Liver (tissue), 9 donors: ENCODE data around the gene SLC1A3. TPM values are rescaled to one million over a fixed set of nuclear protein-coding genes. Genes with fewer than 3 reads are reported as not detected.

Experiments used
- DNase-seq: peaks from one replicate; pipeline ENCODE4 v3.0.0-alpha.2; 2017; ENCODE audit warnings: low spot score
- H3K27ac ChIP-seq, 2 donors: one replicate each; pipeline ENCODE4 v1.7.0; 2013; ENCODE audit warnings: inconsistent platforms in 2 of 2, low read length in 2 of 2, control low read depth in 1 of 2, low read depth in 1 of 2, mild to moderate bottlenecking in 1 of 2
- H3K27me3 ChIP-seq, 4 donors: one replicate each; pipeline versions ENCODE4 v1.6.1 to v1.7.0; 2013; ENCODE audit warnings: low read length in 3 of 4, inconsistent platforms in 1 of 4, mild to moderate bottlenecking in 1 of 4, moderate library complexity in 1 of 4; ENCODE audit not compliant: control insufficient read depth in 4 of 4, insufficient read depth in 4 of 4
- H3K36me3 ChIP-seq, 4 donors: one replicate each; pipeline versions ENCODE4 v1.6.1 to v1.7.0; 2013; ENCODE audit warnings: low read length in 3 of 4, mild to moderate bottlenecking in 3 of 4, low read depth in 1 of 4, moderate library complexity in 1 of 4; ENCODE audit not compliant: control insufficient read depth in 4 of 4, insufficient read depth in 3 of 4
- H3K4me1 ChIP-seq, 4 donors: one replicate each; pipeline versions ENCODE4 v1.6.1 to v1.7.0; 2013; ENCODE audit warnings: low read length in 3 of 4, mild to moderate bottlenecking in 3 of 4, moderate library complexity in 1 of 4; ENCODE audit not compliant: control insufficient read depth in 4 of 4, insufficient read depth in 4 of 4
- H3K4me3 ChIP-seq, 3 donors: one replicate each; pipeline versions ENCODE4 v1.6.1 to v1.7.0; 2013; ENCODE audit warnings: low read length in 3 of 3, control low read depth in 1 of 3, low read depth in 1 of 3, mild to moderate bottlenecking in 1 of 3
- H3K9ac ChIP-seq, 2 donors: one replicate each; pipeline ENCODE4 v1.7.0; 2013; ENCODE audit warnings: low read length in 2 of 2, mild to moderate bottlenecking in 2 of 2, moderate library complexity in 2 of 2, control low read depth in 1 of 2, low read depth in 1 of 2
- H3K9me3 ChIP-seq, 4 donors: one replicate each; pipeline versions ENCODE4 v1.6.1 to v1.7.0; 2013; ENCODE audit warnings: low read length in 3 of 4; ENCODE audit not compliant: control insufficient read depth in 4 of 4
- ATF3 ChIP-seq: IDR thresholded peaks from 2 replicates; pipeline ENCODE4 v1.6.1; 2016; ENCODE audit warnings: antibody characterized with exemption
- CTCF ChIP-seq: fragments of 150-350 bp; IDR thresholded peaks from 2 replicates; pipeline ENCODE4 v1.5.1; 2017; ENCODE audit warnings: improper control_type of control experiment, low read depth, low read length; ENCODE audit not compliant: missing input control
- EGR1 ChIP-seq, 2 donors: IDR thresholded peaks; 2 replicates each; pipeline ENCODE4 v1.6.1; 2016 to 2018; ENCODE audit warnings: antibody characterized with exemption in 2 of 2, low read depth in 2 of 2
- FOXA1 ChIP-seq: IDR thresholded peaks from 2 replicates; pipeline ENCODE4 v1.6.1; 2016; ENCODE audit warnings: antibody characterized with exemption
- FOXA2 ChIP-seq: IDR thresholded peaks from 2 replicates; pipeline ENCODE4 v1.6.1; 2016; ENCODE audit warnings: antibody characterized with exemption
- GABPA ChIP-seq, 2 donors: IDR thresholded peaks in 1 of 2; conservative IDR thresholded peaks in 1 of 2; 2 replicates each; pipeline ENCODE4 v1.6.1; 2016; ENCODE audit warnings: antibody characterized with exemption in 2 of 2, mild to moderate bottlenecking in 1 of 2, moderate library complexity in 1 of 2
- HNF4A ChIP-seq, 2 donors: conservative IDR thresholded peaks; 2 replicates each; pipeline ENCODE4 v1.6.1; 2016; ENCODE audit warnings: antibody characterized with exemption in 2 of 2, mild to moderate bottlenecking in 2 of 2
- HNF4G ChIP-seq: IDR thresholded peaks from 2 replicates; pipeline ENCODE4 v1.6.1; 2016; ENCODE audit warnings: antibody characterized with exemption
- JUND ChIP-seq, 2 donors: IDR thresholded peaks; 2 replicates each; pipeline ENCODE4 v1.6.1; 2016; ENCODE audit warnings: antibody characterized with exemption in 2 of 2
- MAX ChIP-seq: IDR thresholded peaks from 2 replicates; pipeline ENCODE4 v1.6.1; 2016; ENCODE audit warnings: antibody characterized with exemption
- NR2F2 ChIP-seq: IDR thresholded peaks from 2 replicates; pipeline ENCODE4 v1.6.1; 2016; ENCODE audit warnings: antibody characterized with exemption
- RAD21 ChIP-seq, 2 donors: IDR thresholded peaks; 2 replicates each; pipeline ENCODE4 v1.6.1; 2016; ENCODE audit warnings: antibody characterized with exemption in 2 of 2, mild to moderate bottlenecking in 2 of 2
- REST ChIP-seq: IDR thresholded peaks from 2 replicates; pipeline ENCODE4 v1.6.1; 2016; ENCODE audit warnings: antibody characterized with exemption, mild to moderate bottlenecking
- RXRA ChIP-seq, 2 donors: IDR thresholded peaks; 2 replicates each; pipeline ENCODE4 v1.6.1; 2017 to 2018; ENCODE audit warnings: antibody characterized with exemption in 2 of 2, mild to moderate bottlenecking in 1 of 2
- SP1 ChIP-seq: IDR thresholded peaks from 2 replicates; pipeline ENCODE4 v1.6.1; 2018; ENCODE audit warnings: antibody characterized with exemption, mild to moderate bottlenecking
- TAF1 ChIP-seq: conservative IDR thresholded peaks from 2 replicates; pipeline ENCODE4 v1.6.1; 2016; ENCODE audit warnings: antibody characterized with exemption, mild to moderate bottlenecking
- YY1 ChIP-seq: IDR thresholded peaks from 2 replicates; pipeline ENCODE4 v1.6.1; 2016; ENCODE audit warnings: antibody characterized with exemption, mild to moderate bottlenecking
- ZBTB33 ChIP-seq: IDR thresholded peaks from 2 replicates; pipeline ENCODE4 v1.6.1; 2016; ENCODE audit warnings: antibody characterized with exemption
- polyA plus RNA-seq, 2 donors: library from polyadenylated mRNA; stranded (reverse) in 1 of 2; unstranded in 1 of 2; fragments of 200-250 nt in 1 of 2; fragments of >200 nt in 1 of 2; fragmentation: Nextera tagmentation in 1 of 2; extraction: Ambion mirVana in 1 of 2; gene quantifications; one replicate each; pipeline versions ENCODE4 v1.2.1 to v1.2.3, GENCODE V29; 2013 to 2015
- total RNA-seq, 2 donors: library from RNA; depleted of rRNA; stranded (reverse); fragments of >200 nt; gene quantifications; one replicate each; pipeline ENCODE4 v1.2.3, GENCODE V29; 2014
- donor health status: healthy.
- donor health status: healthy.
- donor health status: healthy.
- donor health status: healthy.
- donor health status: healthy.

Gene SLC1A3
- total and polyA plus RNA-seq, 4 donors, result 1.8 to 8.8 (median 2.8) TPM

- H3K36me3 ChIP-seq, result no peaks in the 10 kb centered on the region
- peaks cover 2 to 13% (median 6%) of the 10 kb centered on the region in 4 donors for H3K4me1 ChIP-seq
- no peak overlapping the region for H3K9ac ChIP-seq
- TF ChIP-seq JUND (IDR thresholded peaks at IDR 0.05) (no peak), CTCF (no peak), RAD21 (IDR thresholded peaks at IDR 0.05) (no peak), ZBTB33 (no peak), REST (no peak), RXRA (IDR thresholded peaks at IDR 0.05) (no peak), SP1 (no peak), EGR1 (IDR thresholded peaks at IDR 0.05; ENCODE audit: low read depth in 2 of 2) (no peak), FOXA1 (no peak), HNF4G (no peak), TAF1 (no peak), GABPA (IDR thresholded peaks at IDR 0.05 in 1 of 2, conservative IDR thresholded peaks at IDR 0.05 in 1 of 2) (no peak), HNF4A (conservative IDR thresholded peaks at IDR 0.05) (no peak), ATF3 (no peak), NR2F2 (no peak), FOXA2 (no peak), MAX (no peak), YY1 (no peak)
- no peak for DNase-seq
- no peak overlapping the region for H3K27ac ChIP-seq
- H3K9me3 ChIP-seq, result no peaks in the 10 kb centered on the region
- no peaks in the 10 kb centered on the region for H3K27me3 ChIP-seq
- no peak overlapping the region for H3K4me3 ChIP-seq
These were observed 84.8 kb downstream of the SLC1A3 start for GRCh38 chr5:36691226-36691625.
